OCI-LY3 (cell line): ENCODE data around the gene ZFP1.

ENCODE experiments used
- CTCF ChIP-seq: fragments of 200-600, 300-600 bp; sonication (generic); IDR thresholded peaks from 2 replicates; pipeline ENCODE4 v1.5.1; 2014; ENCODE audit warnings: antibody characterized with exemption, low read length, low read depth
- EZH2phosphoT487 ChIP-seq: fragments of 200-600 bp; shearing (Covaris generic); IDR thresholded peaks from 2 replicates; pipeline ENCODE4 v1.6.1; 2018; ENCODE audit warnings: antibody characterized with exemption, mixed run types, low read depth

DNA sequence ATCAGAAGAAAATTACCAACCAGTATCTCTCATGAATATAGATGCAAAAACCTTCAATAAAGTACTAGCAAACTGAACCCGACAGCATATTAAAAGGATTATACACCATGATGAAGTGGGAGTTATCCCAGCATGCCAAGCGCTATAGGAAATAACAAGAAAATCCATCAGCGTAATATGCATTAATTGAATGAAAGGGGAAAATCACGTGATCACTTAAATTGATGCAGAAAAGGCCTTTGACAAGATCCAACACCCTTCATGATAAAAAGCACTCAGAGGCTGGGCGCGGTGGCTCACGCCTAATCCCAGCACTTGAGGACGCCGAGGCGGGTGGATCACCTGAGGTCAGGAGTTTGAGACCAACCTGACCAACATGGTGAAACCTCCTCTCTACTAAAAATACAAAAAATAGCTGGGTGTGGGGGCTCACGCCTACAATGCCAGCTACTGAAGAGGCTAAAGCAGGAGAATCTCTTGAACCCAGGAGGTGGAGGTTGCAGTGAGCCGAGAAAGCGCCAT, 53.8 kb downstream of the ZFP1 start:
- TF ChIP-seq CTCF: no peak
- TF ChIP-seq EZH2phosphoT487: no peak
